ENCODE measurements around the gene ZXDC.
A peak's percentile ranks its signal among the peaks of the same experiment; 100 is the strongest.

ZXDC gene

GRCh38 chr3:126472277-126473006 is 3.2 kb downstream of the ZXDC start:
- DNase-seq = no peak

- DNase-seq = no peak
These were observed 6.2 kb downstream of the ZXDC start for GRCh38 chr3:126469479-126469878.

GRCh38 chr3:126468028-126468891 is 7.4 kb downstream of the ZXDC start:
- DNase-seq = no peak

- no peak for DNase-seq
These were observed 8.1 kb downstream of the ZXDC start for GRCh38 chr3:126467611-126467955.

- no peak for DNase-seq
These were observed 8.6 kb downstream of the ZXDC start for GRCh38 chr3:126466886-126467610.

GRCh38 chr3:126465928-126466544 is 9.7 kb downstream of the ZXDC start:
- no peak for DNase-seq

GRCh38 chr3:126464997-126465396 is 10.7 kb downstream of the ZXDC start:
- DNase-seq = no peak

GRCh38 chr3:126464494-126464893 is 11.2 kb downstream of the ZXDC start:
- DNase-seq = peak; percentile 49

- DNase-seq = no peak
These were observed 11.6 kb downstream of the ZXDC start for GRCh38 chr3:126464093-126464492.

- peak; percentile 21 for DNase-seq
These were observed 12.2 kb downstream of the ZXDC start for GRCh38 chr3:126463521-126463920.

- DNase-seq = no peak
These were observed 14.1 kb downstream of the ZXDC start for GRCh38 chr3:126461450-126462070.

GRCh38 chr3:126460381-126460780 is 15.3 kb downstream of the ZXDC start:
- DNase-seq = no peak

GRCh38 chr3:126459763-126460127 is 15.9 kb downstream of the ZXDC start:
- no peak for DNase-seq

- DNase-seq = no peak
These were observed 16.5 kb downstream of the ZXDC start for GRCh38 chr3:126459111-126459762.

GRCh38 chr3:126456766-126457388 is 18.8 kb downstream of the ZXDC start:
- no peak for DNase-seq

GRCh38 chr3:126456211-126456610 is 19.5 kb downstream of the ZXDC start:
- DNase-seq = no peak

GRCh38 chr3:126454437-126455198 is 21.1 kb downstream of the ZXDC start:
- DNase-seq = no peak

GRCh38 chr3:126454025-126454424 is 21.7 kb downstream of the ZXDC start:
- DNase-seq = no peak

GRCh38 chr3:126452213-126452612 is 23.5 kb downstream of the ZXDC start:
- no peak for DNase-seq

- DNase-seq = no peak
These were observed 24.2 kb downstream of the ZXDC start for GRCh38 chr3:126451511-126451910.

- DNase-seq = no peak
These were observed 24.9 kb downstream of the ZXDC start for GRCh38 chr3:126450744-126451143.
